Astrocyte of the spinal cord (primary cell): ENCODE measurements around the gene WFDC1.
"Not testable (repeated sequence)": the region's sequence is repeated elsewhere in the genome, so short reads cannot be mapped to it uniquely, and the experiment has no call there.

ENCODE experiments used
- DNase-seq: peaks from one replicate; pipeline ENCODE4 v3.0.0; 2011; ENCODE audit warnings: low read depth, low spot score
- H3K4me3 ChIP-seq: 2 replicates; pipeline ENCODE4 v1.5.1; 2011; ENCODE audit warnings: low read depth, mild to moderate bottlenecking, low read length, moderate library complexity
- CTCF ChIP-seq: IDR thresholded peaks from 2 replicates; pipeline ENCODE4 v1.5.1; 2012; ENCODE audit warnings: low read depth, mild to moderate bottlenecking, low read length, inconsistent platforms
- in situ Hi-C: cut with HindIII; loops from 2 replicates; pipeline ENCODE4 v1.10.0; 2017; ENCODE audit warnings: low sequenced_read_pairs

WFDC1 gene

GRCh38 chr16:84332975-84333684 lies 38.5 kb downstream of the WFDC1 start:
- no peak for DNase-seq
- TF ChIP-seq CTCF = no peak
- in situ Hi-C loops = no loop called here
- H3K4me3 ChIP-seq = no peak overlapping the region

- no peak overlapping the region for H3K4me3 ChIP-seq
- no peak for DNase-seq
- in situ Hi-C loops = no loop called here
- TF ChIP-seq CTCF = no peak
Measured at GRCh38 chr16:84334058-84334457, 39.4 kb downstream of the WFDC1 start.

- in situ Hi-C loops = no loop called here
- DNase-seq = no peak
Measured at GRCh38 chr16:84334482-84334881, 39.8 kb downstream of the WFDC1 start.

GRCh38 chr16:84337236-84337635 lies 42.6 kb downstream of the WFDC1 start:
- in situ Hi-C loops = not testable (repeated sequence)

More at GRCh38 chr16:84334482-84334881, 39.8 kb downstream of the WFDC1 start:
- no peak overlapping the region for H3K4me3 ChIP-seq
- no peak for TF ChIP-seq CTCF

GRCh38 chr16:84339311-84339710 lies 44.6 kb downstream of the WFDC1 start:
- in situ Hi-C loops = no loop called here
- DNase-seq = no peak
- no peak overlapping the region for H3K4me3 ChIP-seq
- no peak for TF ChIP-seq CTCF

More at GRCh38 chr16:84337236-84337635, 42.6 kb downstream of the WFDC1 start:
- DNase-seq, H3K4me3 ChIP-seq: not testable (repeated sequence)

- H3K4me3 ChIP-seq = no peak overlapping the region
- TF ChIP-seq CTCF = no peak
- in situ Hi-C loops = no loop called here
- DNase-seq = no peak
Measured at GRCh38 chr16:84339766-84340165, 45.1 kb downstream of the WFDC1 start.

- in situ Hi-C loops = no loop called here
- H3K4me3 ChIP-seq = no peak overlapping the region
- DNase-seq = no peak
- no peak for TF ChIP-seq CTCF
Measured at GRCh38 chr16:84340325-84341040, 45.8 kb downstream of the WFDC1 start.
